ENCODE measurements around the gene SPTBN5.

DNA sequence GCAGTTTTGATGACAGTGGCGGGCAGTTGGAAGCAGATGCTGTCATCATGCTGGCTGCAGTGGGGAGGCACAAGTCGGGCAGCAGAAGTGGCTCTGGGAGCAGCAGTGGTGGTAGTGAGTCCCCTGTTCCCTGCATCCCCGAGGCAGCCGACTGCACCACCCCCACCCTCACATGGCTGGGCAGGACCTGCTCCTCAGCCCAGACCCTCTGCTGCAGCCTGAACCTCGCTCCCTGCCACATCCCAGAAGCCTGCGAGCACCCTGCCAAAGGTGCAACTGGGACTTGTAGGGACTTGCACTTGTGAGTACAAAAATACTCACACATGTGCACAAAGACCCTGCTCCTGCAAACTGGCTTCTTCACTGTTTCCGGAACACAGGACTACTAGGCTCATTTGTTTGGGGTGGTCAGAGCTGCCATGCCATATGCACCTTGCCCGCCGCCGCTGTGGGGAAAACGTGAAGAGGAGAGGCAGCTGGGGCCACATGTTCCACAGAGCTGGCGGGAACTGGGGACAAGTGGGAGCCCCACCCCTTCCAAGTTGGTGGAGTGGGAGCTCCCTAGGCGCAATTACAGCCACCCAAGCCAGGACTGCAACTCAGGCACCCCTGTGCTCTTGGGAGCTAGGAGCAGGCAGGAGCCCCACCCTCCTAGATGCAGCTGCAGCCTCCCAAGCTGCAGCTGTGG, 63.8 kb downstream of the SPTBN5 start:
- TF ChIP-seq, protein P1, sequence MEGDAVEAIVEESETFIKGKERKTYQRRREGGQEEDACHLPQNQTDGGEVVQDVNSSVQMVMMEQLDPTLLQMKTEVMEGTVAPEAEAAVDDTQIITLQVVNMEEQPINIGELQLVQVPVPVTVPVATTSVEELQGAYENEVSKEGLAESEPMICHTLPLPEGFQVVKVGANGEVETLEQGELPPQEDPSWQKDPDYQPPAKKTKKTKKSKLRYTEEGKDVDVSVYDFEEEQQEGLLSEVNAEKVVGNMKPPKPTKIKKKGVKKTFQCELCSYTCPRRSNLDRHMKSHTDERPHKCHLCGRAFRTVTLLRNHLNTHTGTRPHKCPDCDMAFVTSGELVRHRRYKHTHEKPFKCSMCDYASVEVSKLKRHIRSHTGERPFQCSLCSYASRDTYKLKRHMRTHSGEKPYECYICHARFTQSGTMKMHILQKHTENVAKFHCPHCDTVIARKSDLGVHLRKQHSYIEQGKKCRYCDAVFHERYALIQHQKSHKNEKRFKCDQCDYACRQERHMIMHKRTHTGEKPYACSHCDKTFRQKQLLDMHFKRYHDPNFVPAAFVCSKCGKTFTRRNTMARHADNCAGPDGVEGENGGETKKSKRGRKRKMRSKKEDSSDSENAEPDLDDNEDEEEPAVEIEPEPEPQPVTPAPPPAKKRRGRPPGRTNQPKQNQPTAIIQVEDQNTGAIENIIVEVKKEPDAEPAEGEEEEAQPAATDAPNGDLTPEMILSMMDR (IDR thresholded peaks at IDR 0.05): no peak
- TF ChIP-seq POLR2AphosphoS5 (IDR thresholded peaks at IDR 0.05) (no peak), POLR2A (IDR thresholded peaks at IDR 0.05; ENCODE audit: low read depth) (no peak)

All from esophagus muscularis mucosa (tissue), 3 donors.